HepG2 (cell line): Measurements from ENCODE around the gene FAM90A1.
"Not testable (repeated sequence)": the region's sequence is repeated elsewhere in the genome, so short reads cannot be mapped to it uniquely, and the experiment has no call there.

Experiments
- BRCA1 ChIP-seq: sonication (generic); formaldehyde crosslinking; IDR thresholded peaks from 2 replicates; pipeline ENCODE4 v1.4.0; 2020; ENCODE audit warnings: missing genetic modification reagents
- EP300 ChIP-seq, 3 experiments: sonication (generic) in 1 of 3; formaldehyde crosslinking in 1 of 3; IDR thresholded peaks; 2 replicates each; pipeline versions ENCODE4 v1.5.1 to v1.6.1; 2011 to 2020; ENCODE audit warnings: low read depth in 2 of 3, low read length in 2 of 3, borderline replicate concordance in 1 of 3, improper control_type of control experiment in 1 of 3, mild to moderate bottlenecking in 1 of 3, missing genetic modification reagents in 1 of 3, moderate library complexity in 1 of 3
- JUND ChIP-seq: sonication (generic); formaldehyde crosslinking; IDR thresholded peaks from 2 replicates; pipeline ENCODE4 v1.8.0; 2022; ENCODE audit warnings: mild to moderate bottlenecking, missing genetic modification reagents
- SMC3 ChIP-seq: IDR thresholded peaks from 2 replicates; pipeline ENCODE4 v1.6.1; 2011; ENCODE audit warnings: low read length, improper control_type of control experiment
- TBL1XR1 ChIP-seq: fragments of 150-350 bp; IDR thresholded peaks from 2 replicates; pipeline ENCODE4 v1.6.1; 2014; ENCODE audit warnings: borderline replicate concordance, low read length; ENCODE audit not compliant: partially characterized antibody
- TGIF2 ChIP-seq: IDR thresholded peaks from 2 replicates; pipeline ENCODE4 v1.6.1; 2016; ENCODE audit warnings: control low read depth, missing compliant biosample characterization
- TOE1 ChIP-seq: sonication (generic); formaldehyde crosslinking; IDR thresholded peaks from 2 replicates; pipeline ENCODE4 v1.4.0; 2020; ENCODE audit warnings: mild to moderate bottlenecking, missing genetic modification reagents
- ZNF549 ChIP-seq: sonication (generic); formaldehyde crosslinking; IDR thresholded peaks from 2 replicates; pipeline ENCODE4 v1.5.0; 2020; ENCODE audit warnings: missing genetic modification reagents
- ZNF616 ChIP-seq: sonication (generic); formaldehyde crosslinking; IDR thresholded peaks from 2 replicates; pipeline ENCODE4 v1.5.0; 2020; ENCODE audit warnings: low read depth, mild to moderate bottlenecking, missing genetic modification reagents
- TF ChIP-seq, protein P1 (sequence below): sonication (generic); formaldehyde crosslinking; IDR thresholded peaks from 2 replicates; pipeline ENCODE4 v1.4.0; 2020; ENCODE audit warnings: missing genetic modification reagents
- TF ChIP-seq, protein P2 (sequence below): sonication (generic); formaldehyde crosslinking; IDR thresholded peaks from 2 replicates; pipeline ENCODE4 v1.5.0; 2020; ENCODE audit warnings: mild to moderate bottlenecking, missing genetic modification reagents, moderate library complexity

GRCh38 chr12:8246941-8247535 lies 19.6 kb upstream of the FAM90A1 start:
- TF ChIP-seq EP300 (IDR thresholded peaks at IDR 0.05; ENCODE audit: low read depth in 2 of 2, low read length in 2 of 2); EP300 (CRISPR knock-in tag; IDR thresholded peaks at IDR 0.05; ENCODE audit: borderline replicate concordance); JUND (CRISPR knock-in tag); TOE1 (CRISPR knock-in tag); ZNF616 (CRISPR knock-in tag); SMC3; TGIF2; BRCA1 (CRISPR knock-in tag); ZNF549 (CRISPR knock-in tag); TBL1XR1: not testable (repeated sequence)
- TF ChIP-seq, protein P1, sequence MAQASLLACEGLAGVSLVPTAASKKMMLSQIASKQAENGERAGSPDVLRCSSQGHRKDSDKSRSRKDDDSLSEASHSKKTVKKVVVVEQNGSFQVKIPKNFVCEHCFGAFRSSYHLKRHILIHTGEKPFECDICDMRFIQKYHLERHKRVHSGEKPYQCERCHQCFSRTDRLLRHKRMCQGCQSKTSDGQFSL (CRISPR knock-in tag) = not testable (repeated sequence)
- TF ChIP-seq, protein P2, sequence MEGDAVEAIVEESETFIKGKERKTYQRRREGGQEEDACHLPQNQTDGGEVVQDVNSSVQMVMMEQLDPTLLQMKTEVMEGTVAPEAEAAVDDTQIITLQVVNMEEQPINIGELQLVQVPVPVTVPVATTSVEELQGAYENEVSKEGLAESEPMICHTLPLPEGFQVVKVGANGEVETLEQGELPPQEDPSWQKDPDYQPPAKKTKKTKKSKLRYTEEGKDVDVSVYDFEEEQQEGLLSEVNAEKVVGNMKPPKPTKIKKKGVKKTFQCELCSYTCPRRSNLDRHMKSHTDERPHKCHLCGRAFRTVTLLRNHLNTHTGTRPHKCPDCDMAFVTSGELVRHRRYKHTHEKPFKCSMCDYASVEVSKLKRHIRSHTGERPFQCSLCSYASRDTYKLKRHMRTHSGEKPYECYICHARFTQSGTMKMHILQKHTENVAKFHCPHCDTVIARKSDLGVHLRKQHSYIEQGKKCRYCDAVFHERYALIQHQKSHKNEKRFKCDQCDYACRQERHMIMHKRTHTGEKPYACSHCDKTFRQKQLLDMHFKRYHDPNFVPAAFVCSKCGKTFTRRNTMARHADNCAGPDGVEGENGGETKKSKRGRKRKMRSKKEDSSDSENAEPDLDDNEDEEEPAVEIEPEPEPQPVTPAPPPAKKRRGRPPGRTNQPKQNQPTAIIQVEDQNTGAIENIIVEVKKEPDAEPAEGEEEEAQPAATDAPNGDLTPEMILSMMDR = not testable (repeated sequence)
